SK-N-SH treated with all-trans-retinoic acid at 6 μM for 48 hours (cell line): ENCODE data around the gene FAM228A.

Source experiments
- ATAC-seq: fragments of 200-7000 bp; cut with Tn5 transposase; 3 replicates; pipeline ENCODE4 v1.9.1; 2020; ENCODE audit warnings: mild to moderate bottlenecking, moderate library complexity
- ARNTL ChIP-seq: fragments of 450-650 bp; formaldehyde crosslinking; IDR thresholded peaks from 2 replicates; pipeline ENCODE4 v1.5.0; 2020; ENCODE audit warnings: low read depth, mild to moderate bottlenecking, moderate library complexity, borderline replicate concordance
- BACH2 ChIP-seq: fragments of 250-450 bp; sonication (Bioruptor Pico); IDR thresholded peaks from 2 replicates; pipeline ENCODE4 v1.9.0; 2021; ENCODE audit warnings: mild to moderate bottlenecking, borderline replicate concordance
- CREB5 ChIP-seq: fragments of 250-450 bp; sonication (Bioruptor Pico); IDR thresholded peaks from 2 replicates; pipeline ENCODE4 v1.5.1; 2020; ENCODE audit warnings: low read depth, mild to moderate bottlenecking, moderate library complexity
- CSDC2 ChIP-seq: fragments of 250-450 bp; sonication (Bioruptor Pico); IDR thresholded peaks from 2 replicates; pipeline ENCODE4 v1.5.0; 2020; ENCODE audit warnings: mild to moderate bottlenecking, moderate library complexity
- CSRNP3 ChIP-seq: fragments of 250-450 bp; sonication (Bioruptor Pico); IDR thresholded peaks from 2 replicates; pipeline ENCODE4 v1.5.1; 2021; ENCODE audit warnings: mild to moderate bottlenecking, moderate library complexity
- ESRRG ChIP-seq: fragments of 250-450 bp; sonication (Bioruptor Pico); IDR thresholded peaks from 2 replicates; pipeline ENCODE4 v1.6.1; 2021; ENCODE audit warnings: mild to moderate bottlenecking
- GLIS3 ChIP-seq: fragments of 250-450 bp; sonication (Bioruptor Pico); IDR thresholded peaks from 2 replicates; pipeline ENCODE4 v1.5.0; 2020; ENCODE audit warnings: mild to moderate bottlenecking, moderate library complexity
- ISL1 ChIP-seq: fragments of 250-450 bp; sonication (Bioruptor Pico); IDR thresholded peaks from 2 replicates; pipeline ENCODE4 v2.1.2; 2022; ENCODE audit warnings: mild to moderate bottlenecking, moderate library complexity
- OSR1 ChIP-seq: fragments of 250-450 bp; sonication (Bioruptor Pico); IDR thresholded peaks from 2 replicates; pipeline ENCODE4 v1.8.0; 2022; ENCODE audit warnings: moderate library complexity, mild to moderate bottlenecking, inconsistent platforms
- PATZ1 ChIP-seq: fragments of 250-450 bp; sonication (Bioruptor Pico); IDR thresholded peaks from 2 replicates; pipeline ENCODE4 v1.8.0; 2020; ENCODE audit warnings: mild to moderate bottlenecking, moderate library complexity, borderline replicate concordance
- PPARA ChIP-seq: fragments of 250-450 bp; sonication (Bioruptor Pico); IDR thresholded peaks from 2 replicates; pipeline ENCODE4 v1.5.0; 2020; ENCODE audit warnings: mild to moderate bottlenecking, borderline replicate concordance
- RARB ChIP-seq: fragments of 250-450 bp; sonication (Bioruptor Pico); IDR thresholded peaks from 2 replicates; pipeline ENCODE4 v1.8.0; 2021; ENCODE audit warnings: mild to moderate bottlenecking, moderate library complexity
- SNAI2 ChIP-seq: fragments of 250-450 bp; sonication (Bioruptor Pico); IDR thresholded peaks from 2 replicates; pipeline ENCODE4 v1.5.0; 2020; ENCODE audit warnings: mild to moderate bottlenecking, moderate library complexity
- TCF4 ChIP-seq: fragments of 250-450 bp; sonication (Bioruptor Pico); IDR thresholded peaks from 2 replicates; pipeline ENCODE4 v1.8.0; 2021; ENCODE audit warnings: mild to moderate bottlenecking, moderate library complexity, borderline replicate concordance
- TOX ChIP-seq: fragments of 250-450 bp; sonication (Bioruptor Pico); IDR thresholded peaks from 2 replicates; pipeline ENCODE4 v1.8.0; 2021; ENCODE audit warnings: mild to moderate bottlenecking, moderate library complexity, borderline replicate concordance
- TSHZ2 ChIP-seq: fragments of 250-450 bp; sonication (Bioruptor Pico); IDR thresholded peaks from 2 replicates; pipeline ENCODE4 v1.5.0; 2020; ENCODE audit warnings: mild to moderate bottlenecking, moderate library complexity
- ZC3H10 ChIP-seq: fragments of 250-450 bp; sonication (Bioruptor Pico); IDR thresholded peaks from 2 replicates; pipeline ENCODE4 v1.5.1; 2021; ENCODE audit warnings: mild to moderate bottlenecking, moderate library complexity
- ZFP3 ChIP-seq: fragments of 250-450 bp; sonication (Bioruptor Pico); IDR thresholded peaks from 2 replicates; pipeline ENCODE4 v1.5.0; 2020; ENCODE audit warnings: mild to moderate bottlenecking, moderate library complexity
- ZFP30 ChIP-seq: fragments of 450-650 bp; formaldehyde crosslinking; IDR thresholded peaks from 2 replicates; pipeline ENCODE4 v1.5.0; 2022; ENCODE audit warnings: mild to moderate bottlenecking, moderate library complexity
- ZNF565 ChIP-seq: fragments of 450-650 bp; formaldehyde crosslinking; conservative IDR thresholded peaks from 2 replicates; pipeline ENCODE4 v1.5.0; 2020; ENCODE audit warnings: low read depth, mild to moderate bottlenecking, moderate library complexity
- ZNF70 ChIP-seq: fragments of 450-650 bp; formaldehyde crosslinking; IDR thresholded peaks from 2 replicates; pipeline ENCODE4 v1.5.0; 2020; ENCODE audit warnings: mild to moderate bottlenecking, moderate library complexity
- ZNF8 ChIP-seq: fragments of 450-650 bp; formaldehyde crosslinking; IDR thresholded peaks from 2 replicates; pipeline ENCODE4 v1.5.0; 2020; ENCODE audit warnings: mild to moderate bottlenecking, moderate library complexity

FAM228A gene

GRCh38 chr2:24203029-24203786 is 28.4 kb downstream of the FAM228A start:
- TF ChIP-seq BACH2 (no peak), TSHZ2 (CRISPR knock-in tag) (no peak), ISL1 (CRISPR knock-in tag) (no peak), ZNF8 (CRISPR knock-in tag) (no peak), OSR1 (no peak), CREB5 (no peak), RARB (CRISPR knock-in tag) (no peak), PPARA (CRISPR knock-in tag) (no peak)
- no peak for ATAC-seq

GRCh38 chr2:24203787-24204150 is 28.9 kb downstream of the FAM228A start:
- no peak for ATAC-seq
- TF ChIP-seq GLIS3 (CRISPR knock-in tag) (no peak), PATZ1 (CRISPR knock-in tag) (no peak), ZFP3 (CRISPR knock-in tag) (no peak), ZNF70 (CRISPR knock-in tag) (no peak), SNAI2 (CRISPR knock-in tag) (no peak), CSRNP3 (CRISPR knock-in tag) (no peak)
- TF ChIP-seq, all 23 proteins: peak for 0

GRCh38 chr2:24204505-24204904 is 29.7 kb downstream of the FAM228A start:
- TF ChIP-seq ZFP30 (CRISPR knock-in tag): no peak
- no peak for TF ChIP-seq ARNTL (CRISPR knock-in tag)
- TF ChIP-seq ISL1 (CRISPR knock-in tag): no peak
- TF ChIP-seq TOX (CRISPR knock-in tag): no peak
- TF ChIP-seq ZNF565 (CRISPR knock-in tag): no peak
- TF ChIP-seq BACH2: no peak
- TF ChIP-seq RARB (CRISPR knock-in tag): no peak
- no peak for TF ChIP-seq GLIS3 (CRISPR knock-in tag)
- TF ChIP-seq ZC3H10: no peak
- no peak for TF ChIP-seq OSR1
- ATAC-seq: no peak

GRCh38 chr2:24205131-24205530 is 30.3 kb downstream of the FAM228A start:
- ATAC-seq: no peak
- TF ChIP-seq ISL1 (CRISPR knock-in tag) (no peak), RARB (CRISPR knock-in tag) (no peak), ARNTL (CRISPR knock-in tag) (no peak), ZC3H10 (no peak), ZFP30 (CRISPR knock-in tag) (no peak), CREB5 (no peak), ZNF565 (CRISPR knock-in tag) (no peak), TCF4 (CRISPR knock-in tag) (no peak), GLIS3 (CRISPR knock-in tag) (no peak), TOX (CRISPR knock-in tag) (no peak), ZFP3 (CRISPR knock-in tag) (no peak), PPARA (CRISPR knock-in tag) (no peak), ESRRG (CRISPR knock-in tag) (no peak), CSDC2 (CRISPR knock-in tag) (no peak), ZNF70 (CRISPR knock-in tag) (no peak), PATZ1 (CRISPR knock-in tag) (no peak)
